ENCODE results near the gene PCDH18. TPM values are rescaled to one million over a fixed set of nuclear protein-coding genes. Genes with fewer than 3 reads are reported as not detected.

PCDH18 gene, protein sequence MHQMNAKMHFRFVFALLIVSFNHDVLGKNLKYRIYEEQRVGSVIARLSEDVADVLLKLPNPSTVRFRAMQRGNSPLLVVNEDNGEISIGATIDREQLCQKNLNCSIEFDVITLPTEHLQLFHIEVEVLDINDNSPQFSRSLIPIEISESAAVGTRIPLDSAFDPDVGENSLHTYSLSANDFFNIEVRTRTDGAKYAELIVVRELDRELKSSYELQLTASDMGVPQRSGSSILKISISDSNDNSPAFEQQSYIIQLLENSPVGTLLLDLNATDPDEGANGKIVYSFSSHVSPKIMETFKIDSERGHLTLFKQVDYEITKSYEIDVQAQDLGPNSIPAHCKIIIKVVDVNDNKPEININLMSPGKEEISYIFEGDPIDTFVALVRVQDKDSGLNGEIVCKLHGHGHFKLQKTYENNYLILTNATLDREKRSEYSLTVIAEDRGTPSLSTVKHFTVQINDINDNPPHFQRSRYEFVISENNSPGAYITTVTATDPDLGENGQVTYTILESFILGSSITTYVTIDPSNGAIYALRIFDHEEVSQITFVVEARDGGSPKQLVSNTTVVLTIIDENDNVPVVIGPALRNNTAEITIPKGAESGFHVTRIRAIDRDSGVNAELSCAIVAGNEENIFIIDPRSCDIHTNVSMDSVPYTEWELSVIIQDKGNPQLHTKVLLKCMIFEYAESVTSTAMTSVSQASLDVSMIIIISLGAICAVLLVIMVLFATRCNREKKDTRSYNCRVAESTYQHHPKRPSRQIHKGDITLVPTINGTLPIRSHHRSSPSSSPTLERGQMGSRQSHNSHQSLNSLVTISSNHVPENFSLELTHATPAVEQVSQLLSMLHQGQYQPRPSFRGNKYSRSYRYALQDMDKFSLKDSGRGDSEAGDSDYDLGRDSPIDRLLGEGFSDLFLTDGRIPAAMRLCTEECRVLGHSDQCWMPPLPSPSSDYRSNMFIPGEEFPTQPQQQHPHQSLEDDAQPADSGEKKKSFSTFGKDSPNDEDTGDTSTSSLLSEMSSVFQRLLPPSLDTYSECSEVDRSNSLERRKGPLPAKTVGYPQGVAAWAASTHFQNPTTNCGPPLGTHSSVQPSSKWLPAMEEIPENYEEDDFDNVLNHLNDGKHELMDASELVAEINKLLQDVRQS
- 10 to 100 TPM in 2 of 4 donors, 1 to 10 TPM in 2; 6.3 to 46.2 (median 11.1) TPM for total RNA-seq

DNA sequence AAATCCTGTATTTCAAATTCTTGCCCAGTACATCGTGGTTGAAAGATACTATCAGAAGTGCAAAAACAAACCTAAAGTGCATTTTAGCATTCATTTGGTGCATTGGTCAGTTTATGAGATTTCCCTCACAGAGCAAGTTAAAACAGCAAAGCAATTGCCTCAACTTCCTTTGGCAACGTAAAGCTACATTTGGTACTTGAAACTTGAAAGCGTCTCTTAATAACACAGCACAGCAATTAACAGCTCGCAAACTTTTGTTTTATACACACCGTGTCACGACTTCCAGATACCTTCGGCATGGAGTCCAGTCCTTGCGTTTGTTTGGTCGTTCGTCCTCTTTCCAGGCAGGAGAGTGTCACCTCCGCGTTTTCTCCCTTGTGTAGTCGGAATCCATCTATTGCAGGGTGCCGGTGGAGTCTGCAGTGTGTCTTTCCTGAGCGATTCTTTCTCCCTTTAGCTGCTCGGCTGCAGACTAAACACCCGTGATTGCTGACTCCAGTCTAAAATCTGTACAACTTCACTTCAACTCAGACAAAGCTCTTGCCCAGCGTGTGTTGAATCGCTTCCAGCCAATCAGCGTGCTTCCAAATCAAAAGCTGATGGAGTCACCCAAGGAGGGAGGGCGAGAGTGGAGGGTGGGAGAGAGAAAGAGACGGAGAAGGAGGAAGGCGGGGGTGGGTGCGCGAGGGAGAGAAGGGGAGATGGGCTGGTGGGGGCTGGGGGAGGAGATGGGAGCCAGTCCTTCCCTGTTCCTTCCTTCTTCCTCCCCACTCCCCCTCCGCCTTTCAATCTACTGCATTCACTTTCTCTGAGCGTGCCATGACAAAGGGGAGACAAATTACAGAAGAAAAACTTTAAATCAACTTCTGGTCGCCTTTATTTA, at the start of gene PCDH18:
TSS of gene PCDH18 (minus strand) at position 509 of the 883 bp plus-strand sequence. CDS start at position 103, 406 bp downstream.
- peak within 1 kb of the TSS; percentile 28 to 54 (median 39) for H3K4me3 ChIP-seq
- no peaks in the 10 kb centered on the region for H3K4me1 ChIP-seq
- H3K27ac ChIP-seq = peak within 1 kb of the TSS; percentile 11 to 84 (median 67)
- no peaks in the 10 kb centered on the region for H3K36me3 ChIP-seq
- TF ChIP-seq POLR2A (IDR thresholded peaks at IDR 0.05) = no peak
- TF ChIP-seq, protein P1, sequence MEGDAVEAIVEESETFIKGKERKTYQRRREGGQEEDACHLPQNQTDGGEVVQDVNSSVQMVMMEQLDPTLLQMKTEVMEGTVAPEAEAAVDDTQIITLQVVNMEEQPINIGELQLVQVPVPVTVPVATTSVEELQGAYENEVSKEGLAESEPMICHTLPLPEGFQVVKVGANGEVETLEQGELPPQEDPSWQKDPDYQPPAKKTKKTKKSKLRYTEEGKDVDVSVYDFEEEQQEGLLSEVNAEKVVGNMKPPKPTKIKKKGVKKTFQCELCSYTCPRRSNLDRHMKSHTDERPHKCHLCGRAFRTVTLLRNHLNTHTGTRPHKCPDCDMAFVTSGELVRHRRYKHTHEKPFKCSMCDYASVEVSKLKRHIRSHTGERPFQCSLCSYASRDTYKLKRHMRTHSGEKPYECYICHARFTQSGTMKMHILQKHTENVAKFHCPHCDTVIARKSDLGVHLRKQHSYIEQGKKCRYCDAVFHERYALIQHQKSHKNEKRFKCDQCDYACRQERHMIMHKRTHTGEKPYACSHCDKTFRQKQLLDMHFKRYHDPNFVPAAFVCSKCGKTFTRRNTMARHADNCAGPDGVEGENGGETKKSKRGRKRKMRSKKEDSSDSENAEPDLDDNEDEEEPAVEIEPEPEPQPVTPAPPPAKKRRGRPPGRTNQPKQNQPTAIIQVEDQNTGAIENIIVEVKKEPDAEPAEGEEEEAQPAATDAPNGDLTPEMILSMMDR (IDR thresholded peaks at IDR 0.05) = no peak
- peak; percentile 30 to 79 (median 58) for DNase-seq
- H3K9me3 ChIP-seq = no peaks in the 10 kb centered on the region
- H3K27me3 ChIP-seq = no peaks in the 10 kb centered on the region

- Histone ChIP-seq H3K27ac (no peak overlapping the region), H3K9me3 (peaks cover 0 to 3% (median 0%) of the 10 kb centered on the region in 4 donors), H3K36me3 (no peaks in the 10 kb centered on the region), H3K4me3 (no peak overlapping the region), H3K4me1 (no peaks in the 10 kb centered on the region), H3K27me3 (no peaks in the 10 kb centered on the region)
- TF ChIP-seq POLR2A (IDR thresholded peaks at IDR 0.05) = no peak
- TF ChIP-seq, protein P1 (IDR thresholded peaks at IDR 0.05) = no peak
- DNase-seq = no peak
Observed at GRCh38 chr4:137576446-137576845, 44.2 kb upstream of the PCDH18 start.

DNA sequence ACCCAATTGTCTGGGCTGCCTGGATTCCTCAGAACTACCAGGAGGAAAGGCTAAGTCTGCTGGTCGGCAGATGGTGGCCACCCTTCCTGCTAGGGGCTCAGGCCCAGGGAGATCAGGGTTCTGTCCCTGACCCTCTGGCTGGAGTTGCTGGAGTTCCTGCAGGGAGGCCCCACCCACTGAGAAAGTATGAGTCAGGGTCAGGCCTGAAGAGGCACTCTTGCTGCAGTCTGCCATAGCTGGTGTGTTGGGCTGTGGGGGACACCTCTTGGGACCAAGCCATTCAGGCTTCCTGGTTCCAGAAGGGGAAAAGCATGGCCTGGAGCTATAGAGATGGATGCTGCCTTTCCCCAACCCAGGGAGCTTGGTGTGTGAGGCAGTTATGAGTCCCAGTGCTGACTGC, 40.4 kb upstream of the PCDH18 start:
- Histone ChIP-seq H3K9me3 (no peaks in the 10 kb centered on the region), H3K4me3 (no peak overlapping the region)
- TF ChIP-seq POLR2A (IDR thresholded peaks at IDR 0.05) = no peak
- TF ChIP-seq, protein P1 (IDR thresholded peaks at IDR 0.05) = no peak

DNA sequence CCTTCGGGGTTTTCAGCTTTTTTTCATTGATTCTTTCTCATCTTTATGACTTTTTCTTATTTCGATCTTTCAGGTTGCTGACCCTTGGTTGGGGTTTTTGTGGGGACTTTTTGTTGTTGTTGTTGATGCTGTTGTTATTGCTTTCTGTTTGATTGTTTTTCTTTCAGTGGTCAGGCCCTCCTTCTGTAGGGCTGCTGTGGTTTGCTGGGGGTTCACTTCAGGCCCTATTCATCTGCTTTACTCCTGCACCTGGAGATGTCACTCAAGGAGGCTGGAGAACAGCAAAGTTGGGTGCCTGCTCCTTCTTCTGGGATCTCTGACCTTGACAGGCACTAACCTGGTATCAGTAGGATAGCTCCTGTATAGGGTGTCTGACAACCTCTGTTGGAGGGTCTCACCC, 39.9 kb upstream of the PCDH18 start:
- TF ChIP-seq, protein P1 (IDR thresholded peaks at IDR 0.05) = no peak
- no peak for TF ChIP-seq POLR2A (IDR thresholded peaks at IDR 0.05)
- Histone ChIP-seq H3K4me3 (no peak overlapping the region), H3K9me3 (no peaks in the 10 kb centered on the region), H3K27ac (no peak overlapping the region), H3K27me3 (no peaks in the 10 kb centered on the region), H3K4me1 (no peaks in the 10 kb centered on the region), H3K36me3 (no peaks in the 10 kb centered on the region)
- no peak for DNase-seq

More for the DNA sequence above, 40.4 kb upstream of the PCDH18 start:
- H3K27me3 ChIP-seq = no peaks in the 10 kb centered on the region
- H3K27ac ChIP-seq = no peak overlapping the region
- no peaks in the 10 kb centered on the region for H3K36me3 ChIP-seq
- no peak for DNase-seq
- no peaks in the 10 kb centered on the region for H3K4me1 ChIP-seq
